MCF 10A (cell line): ENCODE data around the gene TREM2. TPM values are rescaled to one million over a fixed set of nuclear protein-coding genes. Genes with fewer than 3 reads are reported as not detected.

ENCODE experiments used
- BruUV-seq: library from RNA; stranded (reverse); fragments of 400-500 nt; replicated peaks from 2 replicates; lab custom pipeline; 2021; lab: Mats Ljungman, UMichigan
- CTCF ChIA-PET: fragments of 300-600 bp; sonication (Branson Sonifier 250); formaldehyde crosslinking; extraction: SDS; loops from one replicate; lab custom pipeline; 2021; ENCODE audit warnings: antibody characterized with exemption, inconsistent platforms; lab: Yijun Ruan, JAX
- POLR2A ChIA-PET: fragments of 300-600, 350-650 bp; sonication (Branson Sonifier 250); formaldehyde crosslinking; extraction: SDS; loops from one replicate; lab custom pipeline; 2020; ENCODE audit warnings: antibody characterized with exemption, inconsistent platforms; lab: Yijun Ruan, JAX
- DNase-seq: peaks from one replicate; pipeline ENCODE4 v3.0.0-alpha.2; 2018; ENCODE audit not compliant: unreplicated experiment
- H3K27ac Mint-ChIP-seq: one replicate; pipeline ENCODE4 v1.8.0; 2022; ENCODE audit warnings: mild to moderate bottlenecking, low read depth, mixed read lengths; ENCODE audit not compliant: unreplicated experiment
- H3K27me3 Mint-ChIP-seq: one replicate; pipeline ENCODE4 v1.8.0; 2022; ENCODE audit warnings: mixed read lengths; ENCODE audit not compliant: insufficient read depth, unreplicated experiment
- H3K36me3 Mint-ChIP-seq: one replicate; pipeline ENCODE4 v1.8.0; 2022; ENCODE audit warnings: mild to moderate bottlenecking, moderate library complexity, mixed read lengths; ENCODE audit not compliant: insufficient read depth, unreplicated experiment
- H3K4me1 Mint-ChIP-seq: one replicate; pipeline ENCODE4 v1.8.0; 2022; ENCODE audit warnings: mixed read lengths; ENCODE audit not compliant: insufficient read depth, unreplicated experiment
- H3K4me3 Mint-ChIP-seq: one replicate; pipeline ENCODE4 v1.8.0; 2022; ENCODE audit warnings: mild to moderate bottlenecking, moderate library complexity, mixed read lengths; ENCODE audit not compliant: unreplicated experiment
- H3K9me3 Mint-ChIP-seq: one replicate; pipeline ENCODE4 v1.8.0; 2022; ENCODE audit warnings: mixed read lengths; ENCODE audit not compliant: unreplicated experiment
- intact Hi-C: fragments of 100-400 bp; cut with micrococcal nuclease; formaldehyde crosslinking; loops from 2 replicates; pipeline ENCODE4 v1.14.1; 2022
- total RNA-seq: library from RNA; stranded (reverse); gene quantifications from 2 replicates; pipeline ENCODE4 v1.2.3, GENCODE V29; 2022
- TF ChIP-seq, protein P1 (sequence below): fragments of 200-600 bp; IDR thresholded peaks from one replicate; pipeline ENCODE4 v1.8.0; 2022; ENCODE audit warnings: antibody characterized with exemption, mild to moderate bottlenecking; ENCODE audit not compliant: unreplicated experiment

TREM2 gene
- total RNA-seq, 1 experiment from 2014 or later, result 0.63 TPM

DNA sequence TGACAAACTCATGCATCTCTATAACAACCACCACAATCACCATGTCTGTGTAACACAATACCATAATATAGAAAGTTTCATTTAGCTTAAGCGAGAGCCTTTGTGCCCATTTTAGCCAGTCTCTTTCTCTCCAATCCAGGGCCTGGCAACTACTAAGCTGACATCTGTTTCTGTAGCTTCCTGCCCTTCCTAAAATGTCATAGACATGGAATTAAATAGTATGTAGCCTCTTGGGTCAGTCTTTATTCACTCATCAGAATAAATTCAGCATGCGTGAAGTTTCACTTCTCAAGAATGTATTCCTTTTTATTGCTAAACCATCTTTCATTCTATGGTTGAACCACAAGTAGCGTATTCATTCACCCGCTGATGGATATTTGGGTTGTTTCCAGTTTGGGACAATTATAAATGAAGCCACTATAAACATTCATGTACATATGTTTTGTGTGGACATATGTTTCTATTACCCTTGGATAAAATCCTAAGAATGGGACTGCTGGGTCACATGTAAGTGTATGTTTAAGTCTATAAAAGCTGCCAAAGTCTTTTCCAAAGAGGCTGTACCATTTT lies 1.7 kb upstream of the TREM2 start:
- peaks cover 5% of the 10 kb centered on the region for H3K36me3 Mint-ChIP-seq
- intact Hi-C loops, result no loop called here
- H3K9me3 Mint-ChIP-seq, result no peaks in the 10 kb centered on the region
- BruUV-seq, result no TSS peak
- no peaks in the 10 kb centered on the region for H3K4me1 Mint-ChIP-seq
- TF ChIP-seq, protein P1, sequence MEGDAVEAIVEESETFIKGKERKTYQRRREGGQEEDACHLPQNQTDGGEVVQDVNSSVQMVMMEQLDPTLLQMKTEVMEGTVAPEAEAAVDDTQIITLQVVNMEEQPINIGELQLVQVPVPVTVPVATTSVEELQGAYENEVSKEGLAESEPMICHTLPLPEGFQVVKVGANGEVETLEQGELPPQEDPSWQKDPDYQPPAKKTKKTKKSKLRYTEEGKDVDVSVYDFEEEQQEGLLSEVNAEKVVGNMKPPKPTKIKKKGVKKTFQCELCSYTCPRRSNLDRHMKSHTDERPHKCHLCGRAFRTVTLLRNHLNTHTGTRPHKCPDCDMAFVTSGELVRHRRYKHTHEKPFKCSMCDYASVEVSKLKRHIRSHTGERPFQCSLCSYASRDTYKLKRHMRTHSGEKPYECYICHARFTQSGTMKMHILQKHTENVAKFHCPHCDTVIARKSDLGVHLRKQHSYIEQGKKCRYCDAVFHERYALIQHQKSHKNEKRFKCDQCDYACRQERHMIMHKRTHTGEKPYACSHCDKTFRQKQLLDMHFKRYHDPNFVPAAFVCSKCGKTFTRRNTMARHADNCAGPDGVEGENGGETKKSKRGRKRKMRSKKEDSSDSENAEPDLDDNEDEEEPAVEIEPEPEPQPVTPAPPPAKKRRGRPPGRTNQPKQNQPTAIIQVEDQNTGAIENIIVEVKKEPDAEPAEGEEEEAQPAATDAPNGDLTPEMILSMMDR, result no peak
- no peak for DNase-seq
- peaks cover 18% of the 10 kb centered on the region for H3K27me3 Mint-ChIP-seq
- ChIA-PET POLR2A (no interaction called here), CTCF (no interaction called here)
- no peak overlapping the region for H3K27ac Mint-ChIP-seq
- H3K4me3 Mint-ChIP-seq, result no peak overlapping the region

DNA sequence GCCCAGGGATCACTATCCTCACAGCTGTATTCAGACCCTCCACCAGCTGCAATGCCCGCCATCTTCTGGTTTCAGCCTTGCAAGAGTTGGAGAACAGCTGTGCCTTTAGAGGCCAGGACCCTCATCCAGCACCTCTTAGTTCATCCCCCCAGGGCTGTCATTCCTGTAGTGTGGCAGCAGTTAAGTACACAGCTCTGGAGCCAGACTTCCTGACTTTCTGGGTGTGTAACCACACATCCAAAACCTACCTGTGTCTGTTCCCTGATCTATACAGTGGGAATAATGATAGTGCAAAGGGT lies 452 bp upstream of the TREM2 start:
- H3K9me3 Mint-ChIP-seq, result no peaks in the 10 kb centered on the region

DNA sequence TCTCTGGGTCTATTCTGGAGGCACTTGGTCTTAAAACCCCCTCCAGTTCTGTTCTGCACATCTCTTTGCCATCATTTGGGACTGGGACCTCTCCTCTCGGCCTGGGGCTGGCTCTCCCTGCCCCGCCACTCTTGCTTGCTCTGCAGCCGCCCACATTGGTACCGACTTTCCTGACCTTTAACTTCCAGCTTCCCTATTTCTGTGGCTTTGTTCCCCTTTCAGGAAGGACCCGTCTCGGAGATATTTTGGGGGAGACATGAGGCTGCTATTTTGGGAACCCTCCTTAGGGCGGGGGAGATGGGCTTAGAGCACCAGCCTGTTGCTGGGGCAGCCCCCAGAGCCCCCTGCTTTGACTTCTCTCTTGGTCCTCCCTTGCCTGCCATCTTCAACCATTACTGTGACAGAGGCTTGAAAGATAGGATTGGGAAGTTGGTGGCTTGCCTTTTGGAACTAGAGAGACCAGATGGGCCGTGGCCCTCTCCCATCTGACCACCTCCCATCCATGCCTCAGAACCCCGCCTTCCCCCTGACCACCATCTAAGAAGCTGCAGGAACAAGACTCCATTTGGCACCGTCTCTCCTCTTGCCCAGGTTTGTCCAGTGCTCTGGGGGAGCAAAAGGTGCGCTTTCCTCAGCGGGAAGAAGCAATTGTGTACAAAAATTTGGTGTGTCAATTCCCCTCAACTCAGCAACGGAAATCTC lies 914 bp downstream of the TREM2 start:
- no TSS peak for BruUV-seq
- TF ChIP-seq, protein P1, result no peak
- H3K27ac Mint-ChIP-seq, result no peak overlapping the region
- peaks cover 4% of the 10 kb centered on the region for H3K4me1 Mint-ChIP-seq
- H3K27me3 Mint-ChIP-seq, result peaks cover 12% of the 10 kb centered on the region
- H3K4me3 Mint-ChIP-seq, result no peak overlapping the region
- no peaks in the 10 kb centered on the region for H3K9me3 Mint-ChIP-seq
- ChIA-PET CTCF (interaction anchor here (0.6 kb wide), 1 partner anchor 1183 kb away, joined by 3 read pairs; no protein-coding TSS in a partner anchor), POLR2A (no interaction called here)
- intact Hi-C loops, result no loop called here
- H3K36me3 Mint-ChIP-seq, result peaks cover 5% of the 10 kb centered on the region
- no peak for DNase-seq

More for the DNA sequence above, 452 bp upstream of the TREM2 start:
- ChIA-PET CTCF (no interaction called here), POLR2A (no interaction called here)
- DNase-seq, result no peak
- Mint-ChIP-seq H3K4me3 (no peak overlapping the region), H3K27ac (no peak overlapping the region), H3K36me3 (peaks cover 5% of the 10 kb centered on the region), H3K27me3 (peaks cover 18% of the 10 kb centered on the region), H3K4me1 (no peaks in the 10 kb centered on the region)
- intact Hi-C loops, result no loop called here
- no TSS peak for BruUV-seq
- TF ChIP-seq, protein P1, result no peak

DNA sequence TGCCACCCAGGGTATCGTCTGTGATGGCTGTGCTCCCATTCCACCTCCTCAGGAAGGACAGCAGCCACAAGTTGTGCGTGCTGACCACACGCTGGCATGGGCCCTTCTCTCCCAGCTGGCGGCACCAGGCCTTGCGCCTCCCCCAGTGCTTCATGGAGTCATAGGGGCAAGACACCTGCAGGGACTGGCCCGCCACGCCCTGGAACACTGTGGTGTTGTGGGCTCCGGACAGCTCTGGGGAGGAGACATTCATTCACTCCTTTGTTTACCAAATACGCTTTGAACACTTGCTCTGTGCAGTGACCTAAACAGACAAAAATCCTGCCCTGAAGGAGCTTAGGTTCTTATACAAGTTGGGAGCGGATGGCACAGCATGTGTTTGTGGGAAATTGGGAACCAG lies 1.5 kb downstream of the TREM2 start:
- no TSS peak for BruUV-seq
- TF ChIP-seq, protein P1, result no peak
- Mint-ChIP-seq H3K27ac (no peak overlapping the region), H3K4me3 (no peak overlapping the region), H3K9me3 (no peaks in the 10 kb centered on the region), H3K4me1 (peaks cover 4% of the 10 kb centered on the region), H3K36me3 (peaks cover 5% of the 10 kb centered on the region), H3K27me3 (peaks cover 6% of the 10 kb centered on the region)
- no peak for DNase-seq
- ChIA-PET POLR2A (no interaction called here), CTCF (no interaction called here)
- intact Hi-C loops, result no loop called here
